Effector CD4-positive, alpha-beta T cell (primary cell): ENCODE data around the gene SIK3.
"Not testable (repeated sequence)": the region's sequence is repeated elsewhere in the genome, so short reads cannot be mapped to it uniquely, and the experiment has no call there.

Experiments used
- DNase-seq: peaks from one replicate; pipeline ENCODE4 v3.0.0-alpha.2; 2020

SIK3 gene

GRCh38 chr11:117042689-117043088 lies 55.5 kb downstream of the SIK3 start:
- DNase-seq: no peak

DNA sequence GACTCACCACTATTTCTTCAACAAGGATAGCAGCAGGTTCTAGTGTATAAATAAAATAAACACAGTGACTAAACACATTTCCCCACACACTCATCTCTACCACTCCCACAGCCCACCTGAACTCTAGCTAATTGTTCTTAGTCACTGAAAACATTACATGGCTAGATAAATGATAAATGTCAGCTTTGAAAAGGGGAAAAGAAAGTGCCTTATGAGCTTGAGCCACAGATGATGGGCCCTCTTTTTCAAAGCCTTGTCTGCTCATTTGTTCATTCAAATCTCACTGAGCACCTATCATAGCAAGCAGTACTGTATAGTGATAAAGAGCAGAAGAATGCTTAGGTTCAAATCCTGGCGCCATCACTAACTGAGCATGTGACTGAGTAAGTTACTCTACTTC lies 58.3 kb downstream of the SIK3 start:
- DNase-seq: no peak

DNA sequence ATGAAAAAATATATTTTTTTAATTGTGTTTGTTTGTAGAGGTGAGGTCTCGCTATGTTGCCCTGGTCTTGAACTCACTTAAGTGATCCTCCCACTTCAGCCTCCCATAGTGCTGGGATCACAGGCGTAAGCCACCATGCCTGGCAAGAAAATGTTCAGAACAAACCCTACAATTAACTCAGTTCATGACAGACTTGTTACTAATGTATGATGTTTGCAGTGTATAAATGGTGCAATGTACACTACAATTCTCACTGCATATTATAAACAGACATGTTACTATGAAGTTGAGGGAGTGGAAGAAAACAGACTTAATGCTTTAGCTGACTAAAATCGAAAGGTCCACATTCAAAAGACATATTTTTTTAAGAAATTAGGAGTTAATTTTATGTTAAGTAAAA lies 59.0 kb downstream of the SIK3 start:
- no peak for DNase-seq

- no peak for DNase-seq
Observed at GRCh38 chr11:117037975-117038350, 60.3 kb downstream of the SIK3 start.

- DNase-seq: no peak
Observed at GRCh38 chr11:117037279-117037974, 60.8 kb downstream of the SIK3 start.

- DNase-seq: no peak
Observed at GRCh38 chr11:117034901-117035300, 63.3 kb downstream of the SIK3 start.

DNA sequence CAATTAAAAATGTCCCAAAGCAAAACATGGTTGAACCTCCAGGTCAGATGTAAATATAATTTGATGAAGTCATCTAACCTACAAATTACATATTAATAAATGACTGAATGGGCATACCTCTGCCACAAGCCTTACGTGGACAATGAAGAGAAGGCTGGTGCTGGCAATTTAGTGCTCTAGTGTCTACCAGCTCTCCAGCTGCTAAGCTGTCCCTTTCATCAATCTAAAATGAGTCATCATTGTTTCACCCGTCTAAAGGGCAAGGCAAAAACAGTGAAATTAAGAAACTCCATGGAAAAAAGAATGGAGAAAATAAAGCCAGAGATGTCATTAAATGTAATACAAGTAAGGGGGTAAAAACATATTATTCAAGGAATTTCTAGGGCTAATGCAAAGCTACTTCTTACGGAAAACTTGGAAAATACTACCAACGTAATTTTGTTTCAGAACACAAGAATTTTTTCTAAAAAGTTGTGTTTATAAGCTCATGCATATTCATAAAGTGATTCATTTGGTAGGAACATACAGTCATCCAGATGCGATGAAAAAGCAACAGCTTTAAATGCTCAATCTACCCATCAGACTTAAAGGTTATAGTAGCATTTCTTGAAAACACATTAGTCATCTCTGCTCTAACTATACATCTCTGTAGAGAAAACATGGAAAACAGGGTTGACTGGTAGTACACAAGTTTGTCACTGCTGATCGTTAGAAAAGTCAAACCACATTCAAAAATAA lies 71.5 kb downstream of the SIK3 start:
- no peak for DNase-seq

GRCh38 chr11:117023707-117024106 lies 74.5 kb downstream of the SIK3 start:
- not testable (repeated sequence) for DNase-seq

- no peak for DNase-seq
Observed at GRCh38 chr11:117023178-117023577, 75.0 kb downstream of the SIK3 start.

DNA sequence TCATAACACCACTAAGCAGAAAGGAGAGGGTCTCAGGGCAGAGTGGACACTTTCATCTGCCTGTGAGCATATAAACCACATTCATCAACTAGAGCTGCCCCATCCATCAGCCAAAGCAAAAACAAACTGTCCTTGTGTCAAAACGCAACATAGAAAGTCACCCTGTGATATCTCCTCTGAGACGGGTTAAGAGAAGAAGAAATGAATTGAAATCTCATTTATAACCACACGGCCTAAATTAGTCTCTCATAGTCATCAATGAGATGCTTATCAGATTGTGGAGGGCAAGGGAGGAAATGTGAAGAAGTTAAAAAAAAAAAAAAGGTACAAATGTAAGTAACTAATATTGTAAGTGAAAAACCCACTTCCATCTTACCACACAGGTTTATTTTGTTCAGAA lies 75.7 kb downstream of the SIK3 start:
- no peak for DNase-seq

GRCh38 chr11:117020869-117021564 lies 77.2 kb downstream of the SIK3 start:
- no peak for DNase-seq

DNA sequence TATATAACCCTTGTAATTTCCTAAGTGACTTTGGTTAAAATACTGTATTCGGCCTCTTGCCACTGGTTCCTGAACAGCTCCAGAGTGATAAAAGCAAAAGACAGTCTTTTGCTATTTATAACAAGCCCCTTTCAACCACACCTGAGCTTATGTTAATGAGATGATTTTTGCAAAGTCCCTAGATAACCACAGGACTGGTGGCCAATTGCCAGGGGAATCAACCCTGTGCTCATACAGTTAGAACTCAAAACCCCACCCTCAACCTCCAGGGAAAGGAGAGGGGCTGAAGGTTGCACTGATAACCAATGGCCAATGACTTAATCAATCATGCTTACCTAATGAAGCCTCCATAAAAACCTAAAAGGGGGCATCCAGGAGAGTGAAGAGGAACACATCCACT lies 77.9 kb downstream of the SIK3 start:
- no peak for DNase-seq

DNA sequence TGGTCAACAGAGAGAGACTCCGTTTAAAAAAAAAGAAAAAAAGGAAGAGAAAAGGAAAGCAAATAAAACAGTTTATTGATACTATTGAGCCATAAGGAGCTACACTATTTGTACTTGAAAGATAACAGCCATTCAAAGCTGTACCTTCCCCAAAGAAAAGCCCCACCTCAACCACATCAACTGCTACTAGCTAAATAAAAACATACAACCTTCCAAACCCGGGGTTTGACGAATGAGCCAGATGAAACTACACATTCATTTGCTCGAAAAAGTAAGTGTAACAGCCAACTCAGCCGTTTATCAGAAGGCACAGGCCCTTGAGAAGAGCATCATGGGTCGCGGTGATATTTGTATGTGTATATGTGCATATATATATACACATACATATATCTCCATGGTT lies 78.4 kb downstream of the SIK3 start:
- DNase-seq: no peak

- DNase-seq: no peak
Observed at GRCh38 chr11:117017456-117017855, 80.8 kb downstream of the SIK3 start.

DNA sequence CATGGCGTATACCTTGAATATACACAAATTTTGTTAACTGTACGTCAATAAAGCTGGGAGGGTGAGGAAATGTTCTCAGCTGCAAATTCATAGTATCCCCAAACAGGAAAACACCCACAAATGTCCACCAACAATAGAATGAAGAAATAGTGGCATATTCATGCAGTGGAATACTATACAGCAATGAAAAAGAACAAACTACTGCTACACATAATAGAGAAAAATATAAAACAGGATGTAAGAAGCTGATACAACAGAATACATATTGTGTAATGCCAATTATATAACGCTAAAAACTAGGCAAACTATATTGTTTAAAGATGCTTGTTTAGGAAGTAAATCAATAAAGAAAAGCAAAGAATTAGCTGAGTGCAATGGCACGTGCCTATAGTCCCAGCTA lies 81.5 kb downstream of the SIK3 start:
- DNase-seq: no peak

DNA sequence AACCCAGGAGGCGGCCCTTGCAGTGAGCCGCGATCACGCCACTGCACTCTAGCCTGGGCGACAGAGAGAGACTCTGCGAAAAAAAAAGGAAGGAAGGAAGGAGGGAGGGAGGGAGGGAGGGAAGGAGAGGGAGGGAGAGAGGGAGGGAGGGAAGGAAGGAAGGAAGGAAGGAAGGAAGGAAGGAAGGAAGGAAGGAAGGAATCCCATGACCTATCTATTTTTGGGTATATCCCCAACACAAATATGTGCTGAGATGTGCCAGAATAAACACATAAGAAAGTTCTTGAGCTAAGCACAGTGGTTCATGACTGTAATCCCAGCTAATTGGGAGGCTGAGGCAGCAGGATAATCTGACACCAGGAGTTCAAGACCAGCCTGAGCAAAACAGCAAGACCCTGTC lies 82.0 kb downstream of the SIK3 start:
- DNase-seq: no peak

- no peak for DNase-seq
Observed at GRCh38 chr11:117011541-117011898, 86.7 kb downstream of the SIK3 start.

- no peak for DNase-seq
Observed at GRCh38 chr11:117010808-117011540, 87.3 kb downstream of the SIK3 start.

DNA sequence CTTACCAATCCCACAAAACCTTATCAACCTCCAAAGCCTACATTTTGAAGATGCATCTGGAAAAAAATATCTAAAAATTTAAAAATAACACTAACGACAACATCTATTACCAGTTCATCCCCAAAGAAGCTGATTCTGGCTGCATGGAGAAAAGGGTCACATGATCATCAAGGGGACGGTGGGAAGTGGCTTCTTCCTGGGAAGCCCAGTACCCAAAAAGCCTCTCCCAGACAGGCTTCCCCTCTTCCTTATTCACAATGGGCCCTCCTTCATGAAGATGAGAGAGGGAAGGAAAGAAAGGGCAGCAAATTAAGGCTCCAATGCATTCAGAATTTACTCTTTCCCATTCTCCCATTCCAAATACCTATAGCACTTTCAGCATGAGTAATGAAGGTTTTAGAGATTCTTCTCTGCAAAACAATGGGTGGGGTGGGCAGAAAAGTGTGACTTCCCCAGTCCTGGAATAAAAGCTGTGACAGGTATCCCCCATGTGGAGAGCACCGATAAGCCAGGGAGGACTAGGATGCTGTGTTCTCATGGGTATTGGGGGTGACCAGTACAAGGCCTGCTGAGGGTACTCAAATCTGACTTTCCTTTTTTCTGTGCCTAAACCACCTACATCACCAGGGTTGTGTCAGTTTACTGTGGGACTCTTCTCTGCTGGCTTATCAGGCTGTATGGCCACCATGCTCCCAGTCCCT lies 88.2 kb downstream of the SIK3 start:
- DNase-seq: no peak

GRCh38 chr11:117005758-117006157 lies 92.5 kb downstream of the SIK3 start:
- no peak for DNase-seq

DNA sequence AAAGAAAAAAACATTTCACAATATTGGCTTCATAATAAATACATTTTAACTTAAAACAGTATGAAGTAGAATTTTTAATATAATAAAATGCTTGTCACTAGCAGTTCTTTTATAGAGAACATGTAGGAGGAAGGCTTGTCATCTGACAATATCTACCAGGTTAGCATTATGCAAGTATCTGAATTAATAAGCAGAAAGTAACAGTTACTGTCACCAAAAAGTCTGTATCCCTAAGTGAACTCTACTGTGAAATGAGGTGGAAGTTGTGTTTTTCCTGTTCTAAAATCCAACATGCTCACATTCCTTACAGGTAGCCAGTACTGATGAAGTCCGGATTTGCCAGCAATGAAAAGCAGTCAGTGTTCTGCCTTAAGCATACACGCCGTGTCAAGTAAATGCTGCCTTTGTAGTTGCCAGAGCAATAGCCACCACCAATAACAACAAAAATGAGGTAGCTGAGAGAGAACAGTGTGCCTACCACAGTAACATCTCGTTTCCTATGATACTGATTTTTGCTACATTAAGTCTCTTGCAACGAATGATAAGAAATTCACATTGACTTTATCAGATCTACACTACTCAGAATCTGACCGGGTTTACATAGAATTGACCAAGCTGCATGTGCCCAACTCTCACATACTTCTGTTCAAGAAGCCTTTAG lies 95.5 kb downstream of the SIK3 start:
- DNase-seq: no peak
